Measurements from ENCODE around the gene GDPD3. TPM values are rescaled to one million over a fixed set of nuclear protein-coding genes. Genes with fewer than 3 reads are reported as not detected.

The GDPD3 gene
- total and polyA plus RNA-seq, 10 of the 15 experiments (the other 5 are each of a cell fraction or from before 2014, with no cell fraction given) = 0.29 to 3.3 (median 0.97) TPM

GRCh38 chr16:30077656-30078055 lies 35.7 kb downstream of the GDPD3 start:
- Histone ChIP-seq H3K4me2 (ENCODE audit: control insufficient read depth, insufficient read depth) (peak overlapping the region; percentile 98), H3K4me3 (peak overlapping the region; percentile 92; the same call in 1 of the 2 replicates), H3K9me3 (replicated peaks; ENCODE audit: control insufficient read depth, insufficient read depth, low read length) (no peaks in the 10 kb centered on the region), H4K20me1 (ENCODE audit: control insufficient read depth, insufficient read depth) (0 out of 2 replicates have a peak, but pooled peaks cover 2% of the 10 kb centered on the region), H3K27me3 (replicated peaks in 1 of 2; ENCODE audit: control insufficient read depth in 2 of 2, insufficient read depth in 2 of 2, low read length in 1 of 2) (no peaks in the 10 kb centered on the region), H3K27ac (ENCODE audit: control insufficient read depth, insufficient read depth) (no peak overlapping the region), H2AFZ (ENCODE audit: control insufficient read depth, low read depth, low read length) (no peak overlapping the region), H3K4me1 (ENCODE audit: control insufficient read depth, insufficient read depth, low read length) (peaks cover 10% of the 10 kb centered on the region), H3K9ac (ENCODE audit: control insufficient read depth, insufficient read depth, low read length) (peak overlapping the region; percentile 2; the same call in 1 of the 2 replicates), H3K79me2 (ENCODE audit: control insufficient read depth, insufficient read depth, low read length) (peaks cover 40% of the 10 kb centered on the region), H3K36me3 (ENCODE audit: control insufficient read depth in 2 of 2, insufficient read depth in 2 of 2, low read length in 1 of 2) (peaks cover 13% of the 10 kb centered on the region in 2 experiments)
- intact Hi-C loops (cut with micrococcal nuclease; ENCODE audit: unreplicated experiment) = no loop called here
- BruUV-seq (replicated peaks) = no TSS peak
- in situ Hi-C loops (cut with MboI) = loop anchor here (25.0 kb wide), 1 partner anchor 1810 kb away; no protein-coding TSS in a partner anchor
- RAD21 ChIA-PET (ENCODE audit: unreplicated experiment) = interaction anchor here (3.2 kb wide), 1 partner anchor 14 kb away, joined by 10 read pairs; the partner anchor contains the start of gene TBX6
- 95% methylated on average over 6 of the region's 6 CpGs for whole genome bisulfite sequencing (ENCODE audit: insufficient coverage, insufficient replicate concordance, low lambda C conversion rate, missing lambda C conversion rate)
- POLR2A ChIA-PET = interaction anchor here (2.6 kb wide), 1 partner anchor 12 kb away, joined by 16 read pairs; the partner anchor contains the start of gene ALDOA
- TF ChIP-seq FOXM1 (IDR thresholded peaks at IDR 0.05; ENCODE audit: low read depth, low read length) = no peak
- no peak for TF ChIP-seq PRDM15 (CRISPR knock-in tag; IDR thresholded peaks at IDR 0.05)
- TF ChIP-seq MEF2A (IDR thresholded peaks at IDR 0.05; ENCODE audit: insufficient read depth, low read depth, low read length) = no peak
- no peak for TF ChIP-seq ZSCAN29 (IDR thresholded peaks at IDR 0.05)
- no peak for TF ChIP-seq RBBP5 (conservative IDR thresholded peaks at IDR 0.05)
- no peak for TF ChIP-seq ATF7 (IDR thresholded peaks at IDR 0.05; ENCODE audit: low read depth)
- no peak for TF ChIP-seq ZZZ3 (IDR thresholded peaks at IDR 0.05; ENCODE audit: control insufficient read depth, insufficient read length, low read depth)
- DNase-seq (ENCODE audit: low read depth, low spot score) = no peak
- SMC1A ChIA-PET (ENCODE audit: uncharacterized antibody, unreplicated experiment) = no interaction called here
- no peak for FAIRE-seq
- ATAC-seq = no peak
- CTCF ChIA-PET = interaction anchor here (1.4 to 3.6 kb wide), 2 partner anchors 15 to 20 kb away, joined by 4 to 30 read pairs; partner anchors contain the start of gene TBX6
